Smooth muscle cell (in vitro differentiated cells): ENCODE results near the gene TRAPPC2L. TPM values are rescaled to one million over a fixed set of nuclear protein-coding genes. Genes with fewer than 3 reads are reported as not detected.

Source experiments
- DNase-seq: peaks from one replicate; lab custom pipeline; 2025; ENCODE audit not compliant: unreplicated experiment; lab: John Stamatoyannopoulos, UW
- H2AFZ ChIP-seq: fragments of 200-600 bp; sonication (generic); 2 replicates; pipeline ENCODE4 v1.6.0; 2016; ENCODE audit warnings: antibody characterized with exemption, low read depth, mild to moderate bottlenecking
- H3F3A ChIP-seq: fragments of 200-600 bp; sonication (generic); 2 replicates; pipeline ENCODE4 v1.6.0; 2017; ENCODE audit warnings: antibody characterized with exemption, low read depth
- H3K27ac ChIP-seq: fragments of 200-600 bp; sonication (generic); 2 replicates; pipeline ENCODE4 v1.5.1; 2016; ENCODE audit warnings: low read depth, mild to moderate bottlenecking
- H3K27me3 ChIP-seq: fragments of 200-600 bp; sonication (generic); 2 replicates; pipeline ENCODE4 v1.6.1; 2016; ENCODE audit warnings: low read depth, mild to moderate bottlenecking
- H3K36me3 ChIP-seq: fragments of 200-600 bp; sonication (generic); 2 replicates; pipeline ENCODE4 v1.5.1; 2016; ENCODE audit warnings: low read depth
- H3K4me1 ChIP-seq: fragments of 200-600 bp; sonication (generic); 2 replicates; pipeline ENCODE4 v1.5.1; 2016; ENCODE audit warnings: low read depth
- H3K4me2 ChIP-seq: fragments of 200-600 bp; sonication (generic); 2 replicates; pipeline ENCODE4 v1.6.0; 2016; ENCODE audit warnings: mild to moderate bottlenecking
- H3K4me3 ChIP-seq: fragments of 200-600 bp; sonication (generic); 2 replicates; pipeline ENCODE4 v1.5.1; 2016; ENCODE audit warnings: mild to moderate bottlenecking
- H3K79me2 ChIP-seq: fragments of 200-600 bp; sonication (generic); 2 replicates; pipeline ENCODE4 v1.6.0; 2016; ENCODE audit warnings: low read depth, mild to moderate bottlenecking
- H3K9ac ChIP-seq: fragments of 200-600 bp; sonication (generic); 2 replicates; pipeline ENCODE4 v1.6.0; 2016; ENCODE audit warnings: low read depth
- H3K9me3 ChIP-seq: fragments of 200-600 bp; sonication (generic); replicated peaks from 2 replicates; pipeline ENCODE4 v1.5.1; 2016; ENCODE audit warnings: low read depth
- H4K20me1 ChIP-seq: fragments of 200-600 bp; sonication (generic); 2 replicates; pipeline ENCODE4 v1.6.0; 2016; ENCODE audit warnings: low read depth
- whole genome bisulfite sequencing: methylation state at CpG from one replicate; pipeline ENCODE4 v1.1.7; 2016; ENCODE audit warnings: low lambda C conversion rate; 5-methylcytosine and 5-hydroxymethylcytosine counted together
- polyA plus RNA-seq: library from polyadenylated mRNA; unstranded; fragments of >200 nt; fragmentation: Nextera tagmentation; extraction: Ambion mirVana; gene quantifications from 2 replicates; pipeline ENCODE4 v1.2.1, GENCODE V29; 2016
- total RNA-seq: library from RNA; depleted of rRNA; stranded (reverse); fragments of >200 nt; gene quantifications from 2 replicates; pipeline ENCODE4 v1.2.3, GENCODE V29; 2014
- TF ChIP-seq, protein P1 (sequence below): fragments of 200-600 bp; sonication (generic); IDR thresholded peaks from 2 replicates; pipeline ENCODE4 v1.5.1; 2017; ENCODE audit warnings: borderline replicate concordance, mild to moderate bottlenecking, antibody characterized with exemption; ENCODE audit not compliant: insufficient read depth, poor library complexity, severe bottlenecking

The TRAPPC2L gene
- total and polyA plus RNA-seq, 2 experiments from 2014 or later, result 17.9 to 125 TPM

GRCh38 chr16:88834670-88835069 lies 22.3 kb upstream of the TRAPPC2L start:
- Histone ChIP-seq H3K36me3 (no peaks in the 10 kb centered on the region), H3K9ac (no peak overlapping the region), H3K4me1 (no peaks in the 10 kb centered on the region), H3F3A (no peaks in the 10 kb centered on the region), H3K9me3 (no peaks in the 10 kb centered on the region), H3K4me3 (no peak overlapping the region), H4K20me1 (no peaks in the 10 kb centered on the region), H2AFZ (no peak overlapping the region), H3K79me2 (no peaks in the 10 kb centered on the region), H3K27me3 (no peaks in the 10 kb centered on the region), H3K4me2 (no peak overlapping the region), H3K27ac (no peak overlapping the region)
- TF ChIP-seq, protein P1, sequence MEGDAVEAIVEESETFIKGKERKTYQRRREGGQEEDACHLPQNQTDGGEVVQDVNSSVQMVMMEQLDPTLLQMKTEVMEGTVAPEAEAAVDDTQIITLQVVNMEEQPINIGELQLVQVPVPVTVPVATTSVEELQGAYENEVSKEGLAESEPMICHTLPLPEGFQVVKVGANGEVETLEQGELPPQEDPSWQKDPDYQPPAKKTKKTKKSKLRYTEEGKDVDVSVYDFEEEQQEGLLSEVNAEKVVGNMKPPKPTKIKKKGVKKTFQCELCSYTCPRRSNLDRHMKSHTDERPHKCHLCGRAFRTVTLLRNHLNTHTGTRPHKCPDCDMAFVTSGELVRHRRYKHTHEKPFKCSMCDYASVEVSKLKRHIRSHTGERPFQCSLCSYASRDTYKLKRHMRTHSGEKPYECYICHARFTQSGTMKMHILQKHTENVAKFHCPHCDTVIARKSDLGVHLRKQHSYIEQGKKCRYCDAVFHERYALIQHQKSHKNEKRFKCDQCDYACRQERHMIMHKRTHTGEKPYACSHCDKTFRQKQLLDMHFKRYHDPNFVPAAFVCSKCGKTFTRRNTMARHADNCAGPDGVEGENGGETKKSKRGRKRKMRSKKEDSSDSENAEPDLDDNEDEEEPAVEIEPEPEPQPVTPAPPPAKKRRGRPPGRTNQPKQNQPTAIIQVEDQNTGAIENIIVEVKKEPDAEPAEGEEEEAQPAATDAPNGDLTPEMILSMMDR, result no peak
- DNase-seq, result no peak
- WGBS, result 99% methylated on average over 12 of the region's 13 CpGs

- Histone ChIP-seq H3K27ac (no peak overlapping the region), H3K79me2 (no peaks in the 10 kb centered on the region), H3K4me3 (no peak overlapping the region), H3K4me2 (no peak overlapping the region), H2AFZ (no peak overlapping the region), H4K20me1 (no peaks in the 10 kb centered on the region), H3K27me3 (no peaks in the 10 kb centered on the region), H3K9ac (no peak overlapping the region), H3K36me3 (no peaks in the 10 kb centered on the region), H3F3A (no peaks in the 10 kb centered on the region), H3K9me3 (no peaks in the 10 kb centered on the region), H3K4me1 (no peaks in the 10 kb centered on the region)
- TF ChIP-seq, protein P1, result no peak
- no peak for DNase-seq
- WGBS, result 95% methylated on average over 11 of the region's 11 CpGs
Measured at GRCh38 chr16:88835383-88835782, 21.5 kb upstream of the TRAPPC2L start.

- 98% methylated on average over 31 of the region's 33 CpGs for WGBS
- Histone ChIP-seq H3K4me2 (no peak overlapping the region), H3K27ac (no peak overlapping the region), H3K4me3 (no peak overlapping the region), H3F3A (no peaks in the 10 kb centered on the region), H3K27me3 (no peaks in the 10 kb centered on the region), H3K4me1 (no peaks in the 10 kb centered on the region), H3K9me3 (no peaks in the 10 kb centered on the region), H2AFZ (no peak overlapping the region), H3K36me3 (no peaks in the 10 kb centered on the region), H3K9ac (no peak overlapping the region), H3K79me2 (no peaks in the 10 kb centered on the region), H4K20me1 (no peaks in the 10 kb centered on the region)
- TF ChIP-seq, protein P1, result no peak
- DNase-seq, result no peak
Measured at GRCh38 chr16:88835818-88836217, 21.1 kb upstream of the TRAPPC2L start.

DNA sequence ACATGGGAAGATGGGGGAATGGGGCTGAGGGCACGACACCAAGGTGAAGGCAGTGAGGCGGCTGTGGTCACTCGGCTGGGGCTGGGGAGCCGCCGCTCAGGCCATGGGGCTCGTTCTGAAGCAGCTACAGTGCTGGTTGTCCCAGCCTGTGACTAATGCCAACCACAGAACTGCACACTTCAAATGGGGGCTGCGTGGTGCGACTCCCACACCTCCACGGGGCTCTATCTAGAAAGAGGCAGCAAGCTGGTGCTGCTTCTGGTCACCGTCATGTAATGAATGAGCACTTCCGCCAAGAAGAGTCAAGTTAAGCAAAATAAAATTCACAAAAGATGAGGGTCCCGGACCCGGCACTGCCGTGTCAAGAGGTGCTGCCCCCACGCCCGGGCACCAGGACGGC lies 20.1 kb upstream of the TRAPPC2L start:
- no peak for DNase-seq
- no peaks in the 10 kb centered on the region for H3K36me3 ChIP-seq
- no peak overlapping the region for H2AFZ ChIP-seq
- no peaks in the 10 kb centered on the region for H3K4me1 ChIP-seq
- H3K79me2 ChIP-seq, result no peaks in the 10 kb centered on the region
- 96% methylated on average over 17 of the region's 17 CpGs for WGBS
- H3K9ac ChIP-seq, result no peak overlapping the region
- no peaks in the 10 kb centered on the region for H3K9me3 ChIP-seq
- TF ChIP-seq, protein P1, result no peak
- H3K4me3 ChIP-seq, result no peak overlapping the region
- H3K4me2 ChIP-seq, result no peak overlapping the region
- no peaks in the 10 kb centered on the region for H3F3A ChIP-seq
- H3K27me3 ChIP-seq, result no peaks in the 10 kb centered on the region
- peaks cover 4% of the 10 kb centered on the region for H4K20me1 ChIP-seq
- H3K27ac ChIP-seq, result no peak overlapping the region
